ENCODE measurements around the gene CKAP5. TPM values are rescaled to one million over a fixed set of nuclear protein-coding genes. Genes with fewer than 3 reads are reported as not detected.

Gene CKAP5
- total RNA-seq, 1 donor from 2014 or later = 151 TPM

DNA sequence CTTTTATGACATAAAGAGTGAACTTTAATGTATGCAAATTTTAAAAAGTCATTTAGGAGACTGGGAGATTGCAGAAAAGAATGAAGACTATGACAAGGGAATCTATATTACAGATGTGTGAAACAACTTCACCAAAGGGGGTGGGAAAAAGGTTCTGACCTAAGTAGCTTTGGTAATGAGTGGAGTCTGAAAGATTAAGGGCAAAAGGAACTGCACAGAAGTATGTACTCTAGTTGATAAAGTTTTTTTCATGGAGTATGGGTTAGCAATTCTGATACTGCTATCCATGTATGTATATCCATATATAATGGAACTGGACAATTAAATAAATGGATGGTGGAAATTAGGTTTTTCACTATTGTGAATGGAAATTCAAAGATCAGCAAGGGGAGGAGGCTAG is 9.2 kb downstream of the CKAP5 start:
- Mint-ChIP-seq H3K27me3 (no peaks in the 10 kb centered on the region), H3K27ac (no peak overlapping the region), H3K36me3 (ENCODE audit: insufficient read depth) (no peaks in the 10 kb centered on the region), H3K4me1 (ENCODE audit: low read depth) (peaks cover 4% of the 10 kb centered on the region), H3K4me3 (ENCODE audit: low read depth) (no peak overlapping the region), H3K9me3 (ENCODE audit: low read depth) (no peaks in the 10 kb centered on the region)
- TF ChIP-seq, protein P1, sequence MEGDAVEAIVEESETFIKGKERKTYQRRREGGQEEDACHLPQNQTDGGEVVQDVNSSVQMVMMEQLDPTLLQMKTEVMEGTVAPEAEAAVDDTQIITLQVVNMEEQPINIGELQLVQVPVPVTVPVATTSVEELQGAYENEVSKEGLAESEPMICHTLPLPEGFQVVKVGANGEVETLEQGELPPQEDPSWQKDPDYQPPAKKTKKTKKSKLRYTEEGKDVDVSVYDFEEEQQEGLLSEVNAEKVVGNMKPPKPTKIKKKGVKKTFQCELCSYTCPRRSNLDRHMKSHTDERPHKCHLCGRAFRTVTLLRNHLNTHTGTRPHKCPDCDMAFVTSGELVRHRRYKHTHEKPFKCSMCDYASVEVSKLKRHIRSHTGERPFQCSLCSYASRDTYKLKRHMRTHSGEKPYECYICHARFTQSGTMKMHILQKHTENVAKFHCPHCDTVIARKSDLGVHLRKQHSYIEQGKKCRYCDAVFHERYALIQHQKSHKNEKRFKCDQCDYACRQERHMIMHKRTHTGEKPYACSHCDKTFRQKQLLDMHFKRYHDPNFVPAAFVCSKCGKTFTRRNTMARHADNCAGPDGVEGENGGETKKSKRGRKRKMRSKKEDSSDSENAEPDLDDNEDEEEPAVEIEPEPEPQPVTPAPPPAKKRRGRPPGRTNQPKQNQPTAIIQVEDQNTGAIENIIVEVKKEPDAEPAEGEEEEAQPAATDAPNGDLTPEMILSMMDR (IDR thresholded peaks at IDR 0.05; ENCODE audit: unreplicated experiment) = no peak
- DNase-seq (ENCODE audit: low spot score, unreplicated experiment) = no peak

GRCh38 chr11:46836431-46836830 is 9.6 kb downstream of the CKAP5 start:
- Mint-ChIP-seq H3K4me1 (ENCODE audit: low read depth) (peaks cover 4% of the 10 kb centered on the region), H3K27me3 (no peaks in the 10 kb centered on the region), H3K9me3 (ENCODE audit: low read depth) (no peaks in the 10 kb centered on the region), H3K27ac (no peak overlapping the region), H3K4me3 (ENCODE audit: low read depth) (no peak overlapping the region), H3K36me3 (ENCODE audit: insufficient read depth) (no peaks in the 10 kb centered on the region)
- TF ChIP-seq, protein P1 (IDR thresholded peaks at IDR 0.05; ENCODE audit: unreplicated experiment) = no peak
- no peak for DNase-seq (ENCODE audit: low spot score, unreplicated experiment)

DNA sequence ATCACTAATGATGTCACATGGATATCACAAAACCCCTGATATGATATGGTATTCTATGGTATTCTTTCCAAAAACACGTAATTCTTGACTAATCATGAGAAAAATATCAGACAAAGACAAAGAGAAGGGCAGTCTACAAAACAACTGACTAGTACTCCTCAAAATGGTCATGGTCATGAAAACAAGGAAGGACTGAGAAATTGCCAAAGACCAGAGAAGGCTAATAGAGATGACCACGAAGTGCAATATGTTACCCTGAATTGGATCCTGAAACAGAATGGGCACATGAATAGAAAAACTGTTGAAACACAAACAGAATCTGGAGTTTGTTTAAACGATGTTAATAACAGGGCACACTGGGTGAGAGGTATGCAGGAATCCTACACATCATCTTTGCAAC is 10.2 kb downstream of the CKAP5 start:
- TF ChIP-seq, protein P1 (IDR thresholded peaks at IDR 0.05; ENCODE audit: unreplicated experiment) = no peak
- no peaks in the 10 kb centered on the region for H3K36me3 Mint-ChIP-seq (ENCODE audit: insufficient read depth)
- no peaks in the 10 kb centered on the region for H3K27me3 Mint-ChIP-seq
- no peak for DNase-seq (ENCODE audit: low spot score, unreplicated experiment)
- no peak overlapping the region for H3K4me3 Mint-ChIP-seq (ENCODE audit: low read depth)
- no peak overlapping the region for H3K27ac Mint-ChIP-seq
- H3K9me3 Mint-ChIP-seq (ENCODE audit: low read depth) = no peaks in the 10 kb centered on the region
- peaks cover 4% of the 10 kb centered on the region for H3K4me1 Mint-ChIP-seq (ENCODE audit: low read depth)

- H3K4me1 Mint-ChIP-seq (ENCODE audit: low read depth) = peaks cover 4% of the 10 kb centered on the region
- no peak overlapping the region for H3K27ac Mint-ChIP-seq
- TF ChIP-seq, protein P1 (IDR thresholded peaks at IDR 0.05; ENCODE audit: unreplicated experiment) = no peak
- no peaks in the 10 kb centered on the region for H3K36me3 Mint-ChIP-seq (ENCODE audit: insufficient read depth)
- no peaks in the 10 kb centered on the region for H3K27me3 Mint-ChIP-seq
- no peak overlapping the region for H3K4me3 Mint-ChIP-seq (ENCODE audit: low read depth)
- DNase-seq (ENCODE audit: low spot score, unreplicated experiment) = no peak
- H3K9me3 Mint-ChIP-seq (ENCODE audit: low read depth) = no peaks in the 10 kb centered on the region
Measured at GRCh38 chr11:46834821-46835220, 11.3 kb downstream of the CKAP5 start.

GRCh38 chr11:46832511-46833214 is 13.4 kb downstream of the CKAP5 start:
- no peaks in the 10 kb centered on the region for H3K36me3 Mint-ChIP-seq (ENCODE audit: insufficient read depth)

More at GRCh38 chr11:46832511-46833214, 13.4 kb downstream of the CKAP5 start:
- peak overlapping the region; percentile 43 for H3K27ac Mint-ChIP-seq
- no peak for DNase-seq (ENCODE audit: low spot score, unreplicated experiment)
- TF ChIP-seq, protein P1 (IDR thresholded peaks at IDR 0.05; ENCODE audit: unreplicated experiment) = no peak
- no peaks in the 10 kb centered on the region for H3K9me3 Mint-ChIP-seq (ENCODE audit: low read depth)
- no peak overlapping the region for H3K4me3 Mint-ChIP-seq (ENCODE audit: low read depth)
- no peaks in the 10 kb centered on the region for H3K27me3 Mint-ChIP-seq
- H3K4me1 Mint-ChIP-seq (ENCODE audit: low read depth) = peaks cover 12% of the 10 kb centered on the region

Data from progenitor cell of endocrine pancreas (in vitro differentiated cells).